GM21447 (cell line): ENCODE data around the gene KLC3.

Experiments
- ATAC-seq: cut with Tn5 transposase; IDR thresholded peaks from one replicate; pipeline ENCODE4 v1.9.1; 2021; ENCODE audit not compliant: unreplicated experiment

Gene KLC3

GRCh38 chr19:45370410-45371204 is 30.1 kb downstream of the KLC3 start, which contains the start of gene ERCC2:
ERCC2 (minus strand) TSS chr19:45370573; CDS start chr19:45370540, 33 bp downstream.
- ATAC-seq = peak; percentile 95

DNA sequence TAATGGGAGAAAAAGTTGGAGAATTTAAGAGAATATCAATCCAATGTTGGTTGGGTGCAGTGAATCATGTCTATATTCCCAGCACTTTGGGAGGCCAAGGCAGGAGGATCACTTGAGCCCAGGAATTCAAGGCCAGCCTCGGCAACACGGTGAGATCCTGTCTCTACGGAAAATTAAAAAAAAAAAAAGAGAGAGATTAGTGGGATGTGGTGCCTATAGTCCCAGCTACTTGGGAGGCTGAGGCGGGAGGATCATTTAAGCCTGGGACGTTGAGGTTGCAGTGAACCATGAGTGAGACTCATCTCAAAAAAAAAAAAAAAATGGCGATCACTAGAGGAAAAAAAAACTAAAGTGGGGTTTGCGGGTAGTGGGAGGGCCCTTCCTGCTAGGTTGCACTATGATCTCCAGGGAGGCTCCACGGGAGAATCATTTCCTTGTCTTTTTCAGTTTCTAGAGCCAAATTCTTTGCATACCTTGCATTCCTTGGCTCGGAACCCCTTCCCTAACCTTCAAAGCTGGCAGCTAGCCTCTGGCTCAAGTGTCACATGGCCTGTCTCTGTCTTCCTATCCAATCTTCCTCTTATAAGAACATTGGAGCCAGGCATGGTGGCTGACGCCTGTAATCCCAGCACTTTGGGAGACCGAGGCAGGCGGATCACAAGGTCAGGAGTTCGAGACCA is 35.6 kb downstream of the KLC3 start:
- no peak for ATAC-seq

DNA sequence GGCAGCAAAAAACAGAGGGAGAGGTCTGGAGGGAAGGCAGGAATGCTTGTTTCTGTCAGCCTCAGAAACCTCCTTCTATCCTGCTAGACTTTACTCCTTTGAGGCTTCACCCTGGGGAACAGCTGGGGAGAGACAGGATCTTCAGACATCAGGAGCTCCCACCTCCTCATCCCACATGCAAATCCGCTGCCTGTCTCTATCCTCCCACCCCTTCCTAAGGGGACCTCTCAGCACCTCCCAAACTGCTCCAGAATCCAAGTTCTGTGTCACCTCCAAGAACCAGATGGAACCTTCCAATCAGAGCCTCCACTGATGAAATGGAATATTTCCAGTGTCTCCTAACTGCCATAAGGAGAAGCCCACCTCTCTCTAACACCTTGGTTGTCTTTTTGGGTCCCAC is 39.6 kb downstream of the KLC3 start:
- no peak for ATAC-seq

DNA sequence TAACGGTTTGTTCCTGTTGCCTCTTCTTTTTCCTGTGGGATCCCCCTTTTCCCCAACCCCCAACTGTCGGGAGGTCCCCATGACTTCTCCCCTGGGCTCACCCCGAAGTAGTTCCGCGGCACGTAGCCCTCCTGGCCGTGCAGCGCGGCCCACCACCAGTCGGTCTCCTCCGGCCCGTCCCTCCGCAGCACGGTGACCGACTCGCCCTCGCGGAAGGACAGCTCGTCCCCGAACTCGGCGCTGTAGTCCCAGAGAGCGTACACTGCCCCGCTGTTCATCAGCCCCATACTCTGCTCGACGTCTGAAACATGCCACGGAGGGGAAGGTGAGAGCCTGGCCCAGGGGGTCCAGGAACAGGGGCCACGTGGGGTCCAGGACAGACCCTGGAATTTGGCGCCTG is 41.9 kb downstream of the KLC3 start:
- ATAC-seq = no peak

DNA sequence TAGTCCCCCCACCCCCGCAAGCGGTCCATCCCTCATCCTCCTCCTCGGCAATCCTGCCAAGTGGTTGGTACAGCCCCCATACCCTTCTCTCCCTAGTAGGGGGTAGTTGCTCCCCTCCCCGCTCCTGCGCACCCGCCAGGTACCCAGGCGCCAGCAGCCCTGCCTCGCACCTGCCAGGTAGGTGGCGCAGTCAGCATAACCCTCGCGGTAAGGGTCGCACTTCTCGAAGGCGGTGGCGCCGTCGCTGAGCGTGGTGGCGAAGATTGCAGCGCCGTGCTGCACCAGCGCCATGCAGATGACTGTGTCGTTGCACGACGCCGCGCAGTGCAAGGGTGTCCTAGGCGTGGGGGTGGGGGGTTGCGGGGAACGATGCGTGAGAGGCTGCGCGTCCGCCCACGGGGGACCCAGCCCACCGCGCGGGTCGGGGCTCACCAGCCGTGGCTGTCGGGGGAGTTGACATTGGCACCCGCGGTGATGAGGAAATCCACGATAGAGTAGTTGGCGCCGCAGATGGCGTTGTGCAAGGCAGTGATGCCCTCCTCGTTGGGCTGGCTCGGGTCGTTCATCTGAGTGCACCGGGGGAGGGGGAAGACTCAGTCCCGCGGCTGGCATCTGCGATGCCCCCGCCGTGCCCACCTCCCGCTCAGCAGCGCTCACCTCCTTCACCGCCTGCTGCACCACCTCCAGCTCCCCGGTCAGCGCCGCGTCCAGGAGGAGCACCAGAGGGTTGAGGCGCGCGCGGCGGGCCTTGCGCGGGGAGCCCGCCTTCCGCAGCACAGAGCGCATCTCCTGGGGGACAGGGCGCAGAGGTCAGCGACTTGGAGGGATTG is 45.1 kb downstream of the KLC3 start:
- no peak for ATAC-seq

- ATAC-seq = no peak
These were observed 50.8 kb downstream of the KLC3 start for GRCh38 chr19:45391346-45391745.

- no peak for ATAC-seq
These were observed 51.5 kb downstream of the KLC3 start for GRCh38 chr19:45391871-45392665.

- no peak for ATAC-seq
These were observed 55.5 kb downstream of the KLC3 start for GRCh38 chr19:45395821-45396617.

DNA sequence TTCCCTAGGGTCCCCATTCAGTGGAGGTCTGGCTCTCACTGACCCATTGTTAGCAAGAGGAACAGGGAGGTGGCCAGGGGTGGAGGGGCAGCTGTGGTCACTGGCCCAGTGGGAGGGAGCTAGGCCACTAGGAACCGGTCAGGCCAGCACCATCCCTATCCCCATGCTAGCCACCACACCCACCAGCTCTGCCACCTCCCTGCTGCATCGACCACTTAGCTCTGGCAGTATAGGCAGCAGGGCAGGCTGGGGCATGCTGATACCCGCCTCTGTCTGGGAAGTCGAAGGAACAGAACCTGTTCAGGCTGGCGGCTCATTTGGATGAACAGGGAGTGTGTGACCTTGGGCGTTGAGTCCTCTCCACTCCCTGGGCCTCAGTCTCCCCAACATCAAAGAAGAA is 59.6 kb downstream of the KLC3 start:
- no peak for ATAC-seq
